ENCODE measurements around the gene CA6.

DNA sequence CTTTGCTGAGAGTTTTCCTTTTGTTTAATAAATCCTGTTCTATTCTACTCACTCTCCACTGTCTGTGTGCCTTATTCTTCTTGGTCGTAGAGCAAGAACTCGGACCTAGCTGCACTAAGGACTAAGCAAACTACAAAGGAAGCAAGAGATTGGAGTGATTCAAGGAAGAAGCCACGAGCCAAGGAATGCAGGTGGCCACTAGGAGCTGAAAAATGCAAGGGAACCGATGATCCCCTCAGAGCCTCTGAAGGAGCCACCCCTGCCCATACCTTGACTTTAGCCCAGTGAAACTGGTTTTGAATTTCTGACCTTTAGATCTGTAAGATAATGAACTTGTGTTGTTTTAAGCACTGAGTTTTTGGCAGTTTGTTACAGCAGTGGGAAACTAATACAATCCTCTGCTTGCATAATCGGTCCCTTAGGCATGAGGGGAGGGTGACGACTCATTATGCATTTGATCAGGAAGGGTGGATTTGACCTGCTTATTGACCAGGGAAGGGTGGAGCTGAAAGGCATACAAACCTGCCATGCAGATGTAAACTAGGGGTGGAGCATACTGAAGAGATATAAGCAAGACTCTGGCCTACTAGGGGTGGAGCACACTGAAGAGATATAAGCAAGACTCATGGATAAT, 6.2 kb upstream of the CA6 start:
- TF ChIP-seq CTCF (IDR thresholded peaks at IDR 0.05; ENCODE audit: low read depth, low read length) (no peak), POLR2A (IDR thresholded peaks at IDR 0.05; ENCODE audit: extremely low read depth, insufficient read length) (no peak)

All from NB4 (cell line).